Right lobe of liver (tissue), 4 donors: ENCODE results near the gene ABHD6.

ENCODE experiments used
- POLR2A ChIP-seq: fragments of 450-650 bp; IDR thresholded peaks from one replicate; pipeline ENCODE4 v1.6.1; 2017; ENCODE audit warnings: antibody characterized with exemption, mild to moderate bottlenecking
- TF ChIP-seq, protein P1 (sequence below), 4 donors: fragments of 200-600 bp in 3 of 4; fragments of 450-650 bp in 1 of 4; IDR thresholded peaks; one replicate each; pipeline versions ENCODE4 v1.5.1 to v1.8.0; 2016 to 2022; ENCODE audit warnings: antibody characterized with exemption in 4 of 4, mild to moderate bottlenecking in 2 of 4
- donor health status: DM: no; HTN: no; CAD: no.
- donor health status: DM: no; HTN: no; CAD: no.
- donor health status: DM: no; HTN: yes; CAD: no.

DNA sequence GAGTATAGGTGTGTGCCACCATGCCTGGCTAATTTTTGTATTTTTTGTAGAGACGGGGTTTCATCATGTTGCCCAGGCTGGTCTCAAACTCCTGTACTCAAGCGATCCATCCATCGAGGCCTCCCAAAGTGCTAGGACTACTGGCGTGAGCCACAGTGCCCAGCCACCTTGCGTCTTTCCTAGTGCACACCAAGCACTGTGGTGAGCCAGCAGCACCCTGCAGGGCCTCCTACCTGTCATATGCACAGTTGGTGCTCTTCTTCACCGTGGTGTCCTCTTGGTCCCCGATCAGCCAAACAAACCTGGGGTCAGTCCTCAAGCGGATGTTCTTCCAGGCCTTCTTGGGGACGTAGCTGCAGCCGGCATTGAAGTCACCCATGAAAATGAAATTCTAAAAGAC is 40.0 kb upstream of the ABHD6 start:
- no peak for TF ChIP-seq POLR2A
- TF ChIP-seq, protein P1, sequence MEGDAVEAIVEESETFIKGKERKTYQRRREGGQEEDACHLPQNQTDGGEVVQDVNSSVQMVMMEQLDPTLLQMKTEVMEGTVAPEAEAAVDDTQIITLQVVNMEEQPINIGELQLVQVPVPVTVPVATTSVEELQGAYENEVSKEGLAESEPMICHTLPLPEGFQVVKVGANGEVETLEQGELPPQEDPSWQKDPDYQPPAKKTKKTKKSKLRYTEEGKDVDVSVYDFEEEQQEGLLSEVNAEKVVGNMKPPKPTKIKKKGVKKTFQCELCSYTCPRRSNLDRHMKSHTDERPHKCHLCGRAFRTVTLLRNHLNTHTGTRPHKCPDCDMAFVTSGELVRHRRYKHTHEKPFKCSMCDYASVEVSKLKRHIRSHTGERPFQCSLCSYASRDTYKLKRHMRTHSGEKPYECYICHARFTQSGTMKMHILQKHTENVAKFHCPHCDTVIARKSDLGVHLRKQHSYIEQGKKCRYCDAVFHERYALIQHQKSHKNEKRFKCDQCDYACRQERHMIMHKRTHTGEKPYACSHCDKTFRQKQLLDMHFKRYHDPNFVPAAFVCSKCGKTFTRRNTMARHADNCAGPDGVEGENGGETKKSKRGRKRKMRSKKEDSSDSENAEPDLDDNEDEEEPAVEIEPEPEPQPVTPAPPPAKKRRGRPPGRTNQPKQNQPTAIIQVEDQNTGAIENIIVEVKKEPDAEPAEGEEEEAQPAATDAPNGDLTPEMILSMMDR (IDR thresholded peaks at IDR 0.05), result no peak
